Vagina (tissue), 2 donors: ENCODE measurements around the gene ENO1. TPM values are rescaled to one million over a fixed set of nuclear protein-coding genes. Genes with fewer than 3 reads are reported as not detected.

ENCODE experiments used
- DNase-seq, 2 donors: peaks; one replicate each; pipeline ENCODE4 v3.0.0-alpha.2; 2017; ENCODE audit errors: extremely low spot score in 2 of 2
- H3K27ac ChIP-seq: fragments of 200-600 bp; sonication (generic); one replicate; pipeline ENCODE4 v1.5.1; 2019
- H3K27me3 ChIP-seq: fragments of 200-600 bp; sonication (generic); one replicate; pipeline ENCODE4 v1.5.1; 2019
- H3K36me3 ChIP-seq, 2 donors: fragments of 200-600 bp; sonication (generic); one replicate each; pipeline ENCODE4 v1.5.1; 2017 to 2019
- H3K4me1 ChIP-seq: fragments of 200-600 bp; sonication (generic); one replicate; pipeline ENCODE4 v1.5.1; 2019
- H3K4me3 ChIP-seq, 2 donors: fragments of 200-600 bp; sonication (generic); 1 replicate in 1 of 2; 2 replicates in 1 of 2; pipeline ENCODE4 v1.5.1; 2016 to 2019
- H3K9me3 ChIP-seq: fragments of 200-600 bp; sonication (generic); one replicate; pipeline ENCODE4 v1.5.1; 2019
- POLR2A ChIP-seq, 2 donors: fragments of 450-650 bp; IDR thresholded peaks; one replicate each; pipeline ENCODE4 v1.6.1; 2017; ENCODE audit warnings: antibody characterized with exemption in 2 of 2, mild to moderate bottlenecking in 2 of 2, moderate library complexity in 2 of 2
- POLR2AphosphoS5 ChIP-seq, 2 donors: sonication (generic); formaldehyde crosslinking; IDR thresholded peaks; one replicate each; pipeline ENCODE4 v1.9.0; 2017; ENCODE audit warnings: antibody characterized with exemption in 2 of 2, mild to moderate bottlenecking in 2 of 2, low read depth in 1 of 2; ENCODE audit not compliant: insufficient read depth in 1 of 2
- intact Hi-C: fragments of 100-400 bp; cut with DNase I; formaldehyde crosslinking; loops from one replicate; pipeline ENCODE4 v1.15.1; 2023
- total RNA-seq: library from RNA; depleted of rRNA; stranded (reverse); fragments of >200 nt; gene quantifications from one replicate; pipeline ENCODE4 v1.2.3, GENCODE V29; 2016
- TF ChIP-seq, protein P1 (sequence below), 3 experiments: fragments of 450-650 bp in 2 of 3; fragments of 200-600 bp in 1 of 3; sonication (generic) in 1 of 3; IDR thresholded peaks; one replicate each; pipeline ENCODE4 v1.5.1; 2017 to 2019; ENCODE audit warnings: antibody characterized with exemption in 3 of 3, mild to moderate bottlenecking in 2 of 3, moderate library complexity in 2 of 3

Gene ENO1
- total RNA-seq, 1 donor from 2014 or later: 558 TPM

DNA sequence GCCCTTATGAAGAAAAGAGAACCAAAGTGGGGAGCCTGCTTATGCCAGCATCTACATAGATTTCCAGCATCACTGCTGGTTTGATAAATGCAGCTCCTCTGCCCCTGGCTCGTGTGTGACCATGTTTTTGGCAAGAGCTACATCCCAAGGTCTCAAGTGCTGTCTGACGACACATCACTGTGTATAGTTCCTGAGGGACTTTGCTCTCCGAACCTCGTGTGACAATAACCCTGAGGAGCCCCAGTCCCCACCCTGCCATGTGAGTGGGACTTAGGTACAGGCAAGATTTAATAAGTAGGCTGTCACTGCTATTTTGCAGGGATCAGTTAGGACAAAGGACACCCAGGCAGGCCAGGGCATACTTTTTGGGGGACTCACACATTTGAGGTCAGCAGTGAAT is 32.2 kb downstream of the ENO1 start:
- Histone ChIP-seq H3K27ac (no peak overlapping the region), H3K9me3 (no peaks in the 10 kb centered on the region), H3K4me3 (no peak overlapping the region), H3K4me1 (peaks cover 18% of the 10 kb centered on the region), H3K36me3 (no peaks in the 10 kb centered on the region), H3K27me3 (no peaks in the 10 kb centered on the region)
- no peak for DNase-seq
- TF ChIP-seq POLR2AphosphoS5 (IDR thresholded peaks at IDR 0.05; ENCODE audit: insufficient read depth in 1 of 2, low read depth in 1 of 2): no peak
- no peak for TF ChIP-seq POLR2A (IDR thresholded peaks at IDR 0.05)
- TF ChIP-seq, protein P1, sequence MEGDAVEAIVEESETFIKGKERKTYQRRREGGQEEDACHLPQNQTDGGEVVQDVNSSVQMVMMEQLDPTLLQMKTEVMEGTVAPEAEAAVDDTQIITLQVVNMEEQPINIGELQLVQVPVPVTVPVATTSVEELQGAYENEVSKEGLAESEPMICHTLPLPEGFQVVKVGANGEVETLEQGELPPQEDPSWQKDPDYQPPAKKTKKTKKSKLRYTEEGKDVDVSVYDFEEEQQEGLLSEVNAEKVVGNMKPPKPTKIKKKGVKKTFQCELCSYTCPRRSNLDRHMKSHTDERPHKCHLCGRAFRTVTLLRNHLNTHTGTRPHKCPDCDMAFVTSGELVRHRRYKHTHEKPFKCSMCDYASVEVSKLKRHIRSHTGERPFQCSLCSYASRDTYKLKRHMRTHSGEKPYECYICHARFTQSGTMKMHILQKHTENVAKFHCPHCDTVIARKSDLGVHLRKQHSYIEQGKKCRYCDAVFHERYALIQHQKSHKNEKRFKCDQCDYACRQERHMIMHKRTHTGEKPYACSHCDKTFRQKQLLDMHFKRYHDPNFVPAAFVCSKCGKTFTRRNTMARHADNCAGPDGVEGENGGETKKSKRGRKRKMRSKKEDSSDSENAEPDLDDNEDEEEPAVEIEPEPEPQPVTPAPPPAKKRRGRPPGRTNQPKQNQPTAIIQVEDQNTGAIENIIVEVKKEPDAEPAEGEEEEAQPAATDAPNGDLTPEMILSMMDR (IDR thresholded peaks at IDR 0.05): no peak
- intact Hi-C loops: loop anchor here (10.0 kb wide), 1 partner anchor 281 kb away; no protein-coding TSS in a partner anchor

DNA sequence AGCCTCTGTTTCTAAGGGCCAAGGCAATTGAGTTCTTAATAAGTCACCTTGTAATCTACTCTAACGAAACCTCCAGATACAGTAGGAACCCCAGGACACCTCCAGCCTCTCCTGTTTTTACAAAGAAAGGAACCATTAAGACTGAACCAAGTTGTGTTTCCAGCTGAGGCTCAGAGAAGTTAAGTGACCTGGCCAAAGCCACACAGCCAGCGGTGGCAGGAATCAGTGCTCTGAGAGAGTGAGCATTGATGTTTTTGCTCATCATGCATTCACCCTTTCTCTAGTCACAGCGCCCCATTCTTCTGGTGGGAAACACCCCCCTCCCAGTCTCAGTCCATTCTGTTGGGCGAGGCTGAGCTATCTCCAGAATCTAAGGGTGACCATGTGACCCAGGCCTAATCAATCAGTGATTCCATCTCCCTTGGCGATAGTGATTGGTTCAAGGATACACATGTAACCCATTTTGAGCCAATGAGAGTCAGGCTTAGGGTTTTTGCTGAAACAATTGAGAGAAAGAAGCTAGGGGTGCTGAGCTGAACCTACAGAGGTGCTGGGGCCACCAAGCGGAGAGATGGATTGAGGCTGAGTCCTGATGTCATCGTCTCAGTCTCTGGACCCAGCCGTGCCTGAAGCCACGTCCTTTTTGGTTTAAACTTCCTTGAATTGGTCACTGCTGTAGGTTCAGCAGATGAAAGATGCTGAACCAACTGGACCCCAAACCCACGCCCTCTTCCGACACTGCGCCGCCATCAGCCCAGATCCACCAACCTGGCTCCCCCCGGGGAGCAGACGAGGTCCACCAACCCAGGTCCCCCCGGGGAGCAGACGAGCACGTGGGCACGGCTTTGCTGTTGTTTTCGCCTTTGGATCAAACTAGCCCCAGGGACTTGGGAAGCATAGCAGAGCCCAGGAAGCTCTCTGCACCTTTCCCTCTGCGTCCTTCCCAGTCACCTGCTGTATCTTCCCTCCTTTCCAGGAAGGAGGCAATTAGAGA is 33.1 kb downstream of the ENO1 start:
- Histone ChIP-seq H3K9me3 (no peaks in the 10 kb centered on the region), H3K4me3 (no peak overlapping the region), H3K27me3 (no peaks in the 10 kb centered on the region), H3K27ac (no peak overlapping the region), H3K4me1 (peaks cover 18% of the 10 kb centered on the region), H3K36me3 (no peaks in the 10 kb centered on the region)
- no peak for DNase-seq
- intact Hi-C loops: loop anchor here (10.0 kb wide), 1 partner anchor 281 kb away; no protein-coding TSS in a partner anchor
- TF ChIP-seq POLR2AphosphoS5 (IDR thresholded peaks at IDR 0.05; ENCODE audit: insufficient read depth in 1 of 2, low read depth in 1 of 2) (no peak), POLR2A (IDR thresholded peaks at IDR 0.05) (no peak)
- TF ChIP-seq, protein P1 (IDR thresholded peaks at IDR 0.05): no peak

DNA sequence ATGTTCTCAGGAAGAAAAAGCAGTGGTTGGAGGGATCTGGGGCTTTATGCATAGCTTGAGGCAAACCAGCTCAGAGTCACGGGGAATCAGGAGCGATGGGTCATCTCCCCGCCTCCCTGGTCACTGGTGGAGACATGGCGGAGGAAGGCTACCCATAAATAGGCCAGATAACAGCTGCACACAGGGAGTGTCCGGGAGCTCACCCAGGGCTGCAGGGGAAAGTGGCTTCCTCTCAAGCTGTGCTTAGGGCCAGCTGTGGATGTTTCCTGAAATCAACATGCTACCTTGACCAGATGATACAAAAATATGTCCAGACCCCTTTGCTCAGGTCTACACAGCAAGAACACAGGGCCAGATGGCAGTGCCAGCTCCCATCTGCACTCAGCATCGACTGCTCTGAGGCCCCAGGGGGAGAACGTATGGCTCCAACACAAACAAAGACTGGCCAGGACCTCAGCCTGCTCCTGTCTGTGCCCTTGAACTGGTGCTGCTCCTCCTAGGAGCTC is 33.9 kb downstream of the ENO1 start:
- intact Hi-C loops: loop anchor here (10.0 kb wide), 1 partner anchor 280 kb away; no protein-coding TSS in a partner anchor
- Histone ChIP-seq H3K4me3 (no peak overlapping the region), H3K27me3 (no peaks in the 10 kb centered on the region), H3K36me3 (no peaks in the 10 kb centered on the region), H3K27ac (no peak overlapping the region), H3K4me1 (peaks cover 18% of the 10 kb centered on the region), H3K9me3 (no peaks in the 10 kb centered on the region)
- TF ChIP-seq, protein P1 (IDR thresholded peaks at IDR 0.05): no peak
- no peak for TF ChIP-seq POLR2A (IDR thresholded peaks at IDR 0.05)
- TF ChIP-seq POLR2AphosphoS5 (IDR thresholded peaks at IDR 0.05; ENCODE audit: insufficient read depth in 1 of 2, low read depth in 1 of 2): no peak
- no peak for DNase-seq

DNA sequence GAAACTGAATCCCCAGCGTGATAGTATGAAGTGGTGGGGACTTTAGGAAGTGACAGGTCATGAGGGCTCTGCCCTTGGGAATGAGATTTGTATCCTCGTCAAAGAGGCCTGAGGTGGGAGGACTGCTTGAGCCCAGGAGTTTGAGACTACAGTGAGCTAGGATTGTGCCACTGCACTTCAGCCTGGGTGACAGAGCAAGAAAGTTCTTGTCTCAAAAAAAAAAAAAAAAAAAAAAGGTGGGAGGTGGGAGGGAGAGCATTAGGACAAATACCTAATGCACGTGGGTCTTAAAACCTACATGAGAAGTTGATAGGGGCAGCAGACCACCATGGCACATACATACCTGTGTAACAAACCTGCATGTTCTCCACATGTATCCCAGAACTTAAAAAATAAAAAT is 37.1 kb downstream of the ENO1 start:
- Histone ChIP-seq H3K9me3 (no peaks in the 10 kb centered on the region), H3K4me3 (no peak overlapping the region), H3K27ac (no peak overlapping the region), H3K36me3 (no peaks in the 10 kb centered on the region), H3K4me1 (no peaks in the 10 kb centered on the region), H3K27me3 (no peaks in the 10 kb centered on the region)
- intact Hi-C loops: loop anchor here (10.0 kb wide), 1 partner anchor 277 kb away; no protein-coding TSS in a partner anchor
- DNase-seq: no peak
- TF ChIP-seq, protein P1 (IDR thresholded peaks at IDR 0.05): no peak
- TF ChIP-seq POLR2AphosphoS5 (IDR thresholded peaks at IDR 0.05; ENCODE audit: insufficient read depth in 1 of 2, low read depth in 1 of 2): no peak
